Measurements from ENCODE around the gene APOC1.

APOC1 gene

GRCh38 chr19:44948237-44948636 lies 33.8 kb downstream of the APOC1 start:
- TF ChIP-seq CTCF (conservative IDR thresholded peaks at IDR 0.05): no peak
- no peak overlapping the region for H3K27ac ChIP-seq

GRCh38 chr19:44948763-44949374 lies 34.5 kb downstream of the APOC1 start:
- no peak for TF ChIP-seq CTCF (conservative IDR thresholded peaks at IDR 0.05)
- H3K27ac ChIP-seq: no peak overlapping the region

- TF ChIP-seq CTCF (conservative IDR thresholded peaks at IDR 0.05): no peak
- no peak overlapping the region for H3K27ac ChIP-seq
Measured at GRCh38 chr19:44949550-44949949, 35.1 kb downstream of the APOC1 start.

- H3K27ac ChIP-seq: peak overlapping the region; percentile 69
- TF ChIP-seq CTCF (conservative IDR thresholded peaks at IDR 0.05): peak; percentile 96
Measured at GRCh38 chr19:44951179-44952159, 37.1 kb downstream of the APOC1 start.

- TF ChIP-seq CTCF (conservative IDR thresholded peaks at IDR 0.05): no peak
- peak overlapping the region; percentile 98 for H3K27ac ChIP-seq
Measured at GRCh38 chr19:44954278-44954648, 39.9 kb downstream of the APOC1 start.

GRCh38 chr19:44954649-44955504 lies 40.5 kb downstream of the APOC1 start, which contains the start of gene CLPTM1:
Gene CLPTM1, plus strand, starts transcription at chr19:44955380. Its CDS starts 16 bp downstream, at chr19:44955396.
- H3K27ac ChIP-seq: peak within 1 kb of the TSS; percentile 98
- no peak for TF ChIP-seq CTCF (conservative IDR thresholded peaks at IDR 0.05)

All from VCaP (cell line).